HepG2 (cell line): ENCODE results near the gene ONECUT1. TPM values are rescaled to one million over a fixed set of nuclear protein-coding genes. Genes with fewer than 3 reads are reported as not detected.

Experiments
- ATAC-seq: fragments of 200-7000 bp; cut with Tn5 transposase; 3 replicates; pipeline ENCODE4 v1.9.1; 2020; ENCODE audit warnings: mild to moderate bottlenecking, moderate library complexity
- Bru-seq: library from RNA; stranded (reverse); fragments of 400-500 nt; gene quantifications from one replicate; lab custom pipeline; 2021; lab: Mats Ljungman, UMichigan
- BruChase-seq, 2 experiments: library from RNA; stranded (reverse); fragments of 400-500 nt; gene quantifications; one replicate each; lab custom pipeline; 2021; lab: Mats Ljungman, UMichigan
- BruUV-seq: library from RNA; stranded (reverse); fragments of 400-500 nt; replicated peaks from 2 replicates; lab custom pipeline; 2021; lab: Mats Ljungman, UMichigan
- CTCF ChIA-PET: fragments of 300-600 bp; formaldehyde crosslinking; extraction: SDS; loops from one replicate; lab custom pipeline; 2021; ENCODE audit warnings: low total read pairs, inconsistent platforms, low intra/inter-chr PET ratio; lab: Yijun Ruan, JAX
- POLR2A ChIA-PET: fragments of 350-600 bp; sonication (Branson Sonifier 250); formaldehyde crosslinking; loops from one replicate; lab custom pipeline; 2020; ENCODE audit warnings: antibody characterized with exemption, inconsistent platforms; lab: Yijun Ruan, JAX
- DNase-seq: peaks from one replicate; pipeline ENCODE4 v3.0.0-alpha.2; 2015; ENCODE audit warnings: low spot score
- FAIRE-seq: peaks from 3 replicates; lab custom pipeline; 2011; peaks lifted over from hg19 to GRCh38; lab: Jason Lieb, UNC
- H2AFZ ChIP-seq: one replicate; pipeline ENCODE4 v1.6.1; 2011; ENCODE audit warnings: low read length, inconsistent platforms
- H3K27ac ChIP-seq: fragments of 300-600 bp; 3 replicates; pipeline ENCODE4 v1.8.0; 2011; ENCODE audit warnings: mixed run types, mild to moderate bottlenecking, mixed read lengths, low read length, inconsistent platforms; ENCODE audit not compliant: insufficient read depth; ENCODE audit errors: extremely low read length
- H3K27me3 ChIP-seq, 2 experiments: fragments of 200-600 bp in 1 of 2; 2 replicates in 1 of 2; 3 replicates in 1 of 2; pipeline versions ENCODE4 v1.6.0 to v1.8.0; 2011; ENCODE audit warnings: low read length in 2 of 2, mild to moderate bottlenecking in 2 of 2, moderate library complexity in 2 of 2, inconsistent platforms in 1 of 2; ENCODE audit not compliant: insufficient read depth in 2 of 2, control insufficient read depth in 1 of 2
- H3K36me3 ChIP-seq, 2 experiments: fragments of 200-600 bp in 1 of 2; replicated peaks in 1 of 2; 2 replicates in 1 of 2; 3 replicates in 1 of 2; pipeline versions ENCODE4 v1.5.1 to v1.8.0; 2011; ENCODE audit warnings: low read length in 2 of 2, inconsistent platforms in 1 of 2; ENCODE audit not compliant: insufficient read depth in 2 of 2, control insufficient read depth in 1 of 2
- H3K4me1 ChIP-seq: 2 replicates; pipeline ENCODE4 v1.5.1; 2012; ENCODE audit warnings: low read length, inconsistent platforms; ENCODE audit not compliant: insufficient read depth
- H3K4me2 ChIP-seq: 2 replicates; pipeline ENCODE4 v1.6.0; 2011; ENCODE audit warnings: low read depth, low read length, inconsistent platforms
- H3K4me3 ChIP-seq, 3 experiments: fragments of 200-600 bp in 1 of 3; sonication (generic), shearing (Covaris generic) in 1 of 3; replicated peaks in 1 of 3; 2 replicates each; pipeline ENCODE4 v1.5.1; 2011 to 2016; ENCODE audit warnings: low read length in 3 of 3, inconsistent platforms in 2 of 3, low read depth in 2 of 3, mild to moderate bottlenecking in 2 of 3, control low read depth in 1 of 3, mixed read lengths in 1 of 3; ENCODE audit not compliant: insufficient read depth in 1 of 3
- H3K79me2 ChIP-seq: one replicate; pipeline ENCODE4 v1.6.1; 2011; ENCODE audit warnings: low read length, inconsistent platforms; ENCODE audit not compliant: insufficient read depth
- H3K9ac ChIP-seq: 2 replicates; pipeline ENCODE4 v1.6.0; 2011; ENCODE audit warnings: mild to moderate bottlenecking, low read depth, low read length, inconsistent platforms; ENCODE audit not compliant: insufficient read depth
- H3K9me3 ChIP-seq: 2 replicates; pipeline ENCODE4 v1.5.1; 2012; ENCODE audit warnings: mild to moderate bottlenecking, low read length
- H4K20me1 ChIP-seq: 2 replicates; pipeline ENCODE4 v1.6.0; 2011; ENCODE audit warnings: inconsistent platforms, mild to moderate bottlenecking, low read length, moderate library complexity; ENCODE audit not compliant: insufficient read depth
- MNT ChIP-seq: fragments of 450-650 bp; IDR thresholded peaks from 2 replicates; pipeline ENCODE4 v1.6.1; 2016
- ONECUT2 ChIP-seq: sonication (generic); formaldehyde crosslinking; IDR thresholded peaks from 2 replicates; pipeline ENCODE4 v1.4.0; 2020; ENCODE audit warnings: missing genetic modification reagents
- PCBP2 ChIP-seq: fragments of 200-400 bp; formaldehyde crosslinking; optimal IDR thresholded peaks from 2 replicates; pipeline ENCODE3; 2018; ENCODE audit warnings: low read length, low read depth; ENCODE audit not compliant: poor library complexity, severe bottlenecking
- PRDM15 ChIP-seq: sonication (generic); formaldehyde crosslinking; IDR thresholded peaks from 2 replicates; pipeline ENCODE4 v1.4.0; 2020; ENCODE audit warnings: missing genetic modification reagents
- RFX1 ChIP-seq: fragments of 450-650 bp; IDR thresholded peaks from 2 replicates; pipeline ENCODE4 v1.6.1; 2017
- SRSF4 ChIP-seq: fragments of 200-400 bp; formaldehyde crosslinking; IDR thresholded peaks from one replicate; pipeline ENCODE4 v1.6.1; 2018; ENCODE audit warnings: mild to moderate bottlenecking, low read depth, low read length, moderate library complexity; ENCODE audit not compliant: poor library complexity, severe bottlenecking
- ZHX1 ChIP-seq: sonication (generic); formaldehyde crosslinking; IDR thresholded peaks from 2 replicates; pipeline ENCODE4 v1.8.1; 2022; ENCODE audit warnings: low read depth, mild to moderate bottlenecking, missing genetic modification reagents
- ZNF570 ChIP-seq: sonication (generic); formaldehyde crosslinking; IDR thresholded peaks from 2 replicates; pipeline ENCODE4 v1.4.0; 2020; ENCODE audit warnings: mild to moderate bottlenecking, missing genetic modification reagents, borderline replicate concordance
- ZNF720 ChIP-seq: sonication (generic); formaldehyde crosslinking; IDR thresholded peaks from 2 replicates; pipeline ENCODE4 v1.4.0; 2020; ENCODE audit warnings: missing genetic modification reagents
- ZNF761 ChIP-seq: sonication (generic); formaldehyde crosslinking; conservative IDR thresholded peaks from 2 replicates; pipeline ENCODE4 v1.4.0; 2020; ENCODE audit warnings: mild to moderate bottlenecking, missing genetic modification reagents
- WGBS: methylation state at CpG from one replicate; pipeline ENCODE4 v1.1.6; 2017; ENCODE audit warnings: low lambda C conversion rate; 5-methylcytosine and 5-hydroxymethylcytosine counted together
- in situ Hi-C: cut with HindIII; loops from 2 replicates; pipeline ENCODE4 v1.10.0; 2017; ENCODE audit warnings: low pct_unique_long_range_greater_than_20kb; ENCODE audit not compliant: extremely low pct_ligation_motif_present
- intact Hi-C: fragments of 100-400 bp; cut with micrococcal nuclease; formaldehyde crosslinking; loops from one replicate; pipeline ENCODE4 v1.10.0; 2022; ENCODE audit not compliant: unreplicated experiment
- long read RNA-seq, 2 experiments: library from RNA in 1 of 2; library from polyadenylated mRNA in 1 of 2; stranded (forward) in 1 of 2; unstranded in 1 of 2; transcript quantifications; one replicate each; pipeline ENCODE4 v2.0.0, GENCODE V29; 2019 to 2022
- polyA minus RNA-seq, 3 experiments: library from RNA; depleted of rRNA, polyadenylated mRNA; stranded (reverse); fragments of >200 nt; gene quantifications; 2 replicates each; pipeline ENCODE4 v1.2.3, GENCODE V29; 2011; ENCODE audit warnings: low replicate concordance in 1 of 3
- polyA plus RNA-seq, 8 experiments: library from polyadenylated mRNA; depleted of rRNA in 3 of 8; stranded (reverse) in 7 of 8; unstranded in 1 of 8; fragments of >200 nt; fragmentation: Illumina TruSeq in 4 of 8; extraction: Trizol in 4 of 8; gene quantifications; 2 replicates each; pipeline versions ENCODE4 v1.2.1 to v1.2.3, GENCODE V29; 2011 to 2016; ENCODE audit warnings: low read depth in 4 of 8, missing spikeins in 1 of 8, mixed read lengths in 1 of 8; ENCODE audit not compliant: insufficient read depth in 1 of 8
- total RNA-seq, 5 experiments: library from RNA; depleted of rRNA; stranded (reverse); fragments of >200 nt; fragmentation: Illumina TruSeq; extraction: Trizol; gene quantifications; 2 replicates each; pipeline ENCODE4 v1.2.3, GENCODE V29; 2016; ENCODE audit warnings: low read depth in 1 of 5

The ONECUT1 gene
- total RNA-seq (2016; rRNA removed; fragmentation: Illumina TruSeq; extraction: Trizol) (9.1 and 9.3 TPM in 2 replicates), polyA plus RNA-seq (2011; rRNA removed) (3.5 and 3.8 TPM in 2 replicates), polyA minus RNA-seq (2011; rRNA and poly(A)+ RNA removed; ENCODE audit: low replicate concordance) (10.5 TPM in 1 of 2 replicates, not detected in the other), Bru-seq, nascent RNA (percentile 77 among the genes with signal in this experiment), BruChase-seq, experiment 1, labeled RNA remaining after a 6-hour chase (percentile 66 among the genes with signal in this experiment), BruChase-seq, experiment 2, labeled RNA remaining after a 2-hour chase (percentile 67 among the genes with signal in this experiment)
- total RNA-seq (2016; cell fraction: cytosol; rRNA removed; fragmentation: Illumina TruSeq; extraction: Trizol; ENCODE audit: low read depth), result 1.9 and 2.8 TPM in 2 replicates
- total RNA-seq (2016; cell fraction: insoluble cytoplasmic fraction; rRNA removed; fragmentation: Illumina TruSeq; extraction: Trizol), result 7.3 and 7.4 TPM in 2 replicates
- total RNA-seq (2016; cell fraction: membrane; rRNA removed; fragmentation: Illumina TruSeq; extraction: Trizol), result 6.4 and 6.6 TPM in 2 replicates
- total RNA-seq (2016; cell fraction: nucleus; rRNA removed; fragmentation: Illumina TruSeq; extraction: Trizol), result 11.7 and 15.6 TPM in 2 replicates
- polyA plus RNA-seq (2011; cell fraction: cytosol; rRNA removed), result 1.8 and 2.0 TPM in 2 replicates
- 9.9 and 11.0 TPM in 2 replicates for polyA plus RNA-seq (2011; cell fraction: nucleus; rRNA removed)
- 13.4 and 15.9 TPM in 2 replicates for polyA plus RNA-seq (2012)
- 1.0 and 1.8 TPM in 2 replicates for polyA plus RNA-seq (2016; cell fraction: cytosol; fragmentation: Illumina TruSeq; extraction: Trizol; ENCODE audit: low read depth)
- polyA plus RNA-seq (2016; cell fraction: insoluble cytoplasmic fraction; fragmentation: Illumina TruSeq; extraction: Trizol; ENCODE audit: low read depth), result 7.6 and 8.6 TPM in 2 replicates
- polyA plus RNA-seq (2016; cell fraction: membrane; fragmentation: Illumina TruSeq; extraction: Trizol; ENCODE audit: low read depth), result 4.2 and 4.5 TPM in 2 replicates
- polyA plus RNA-seq (2016; cell fraction: nucleus; fragmentation: Illumina TruSeq; extraction: Trizol; ENCODE audit: insufficient read depth, low read depth), result 13.6 and 17.1 TPM in 2 replicates
- 7.3 and 19.3 TPM in 2 replicates for polyA minus RNA-seq (2011; cell fraction: cytosol; rRNA and poly(A)+ RNA removed)
- 14.2 and 19.6 TPM in 2 replicates for polyA minus RNA-seq (2011; cell fraction: nucleus; rRNA and poly(A)+ RNA removed)
- long read RNA-seq, experiment 1, partial matches to known transcripts, result 0 of 3 reads
- long read RNA-seq, experiment 1, other reads (novel, unspliced or antisense), result 1 of 3 reads
- long read RNA-seq, experiment 2, partial matches to known transcripts, result 0 of 5 reads
- long read RNA-seq, experiment 2, other reads (novel, unspliced or antisense), result 5 of 5 reads

- Histone ChIP-seq H3K9me3 (peaks cover 8% of the 10 kb centered on the region; the same call in 1 of the 2 replicates), H4K20me1 (no peaks in the 10 kb centered on the region), H3K9ac (peak within 1 kb of the TSS; percentile 64), H3K27ac (peak within 1 kb of the TSS; percentile 69), H3K27me3 (peaks cover 0 to 21% of the 10 kb centered on the region in 2 experiments; a peak in 3 of 5 replicates), H3K4me3 (peak within 1 kb of the TSS; percentile 67 to 80 (median 76)), H3K4me1 (peaks cover 22% of the 10 kb centered on the region), H3K79me2 (peaks cover 34% of the 10 kb centered on the region), H3K36me3 (no peaks in the 10 kb centered on the region), H2AFZ (peak within 1 kb of the TSS; percentile 42), H3K4me2 (peak within 1 kb of the TSS; percentile 89)
- intact Hi-C loops (no loop called here), in situ Hi-C loops (no loop called here)
- CTCF ChIA-PET, result no interaction called here
- DNase-seq (peak; percentile 37), FAIRE-seq (no peak), ATAC-seq (peak; percentile 64)
- 8% methylated on average over 21 of the region's 64 CpGs for WGBS
- BruUV-seq, result no TSS peak
- POLR2A ChIA-PET, result interaction anchor here (1.4 to 1.5 kb wide), 2 partner anchors 13 to 34 kb away, joined by 4 read pairs; no protein-coding TSS in a partner anchor
- no peak for TF ChIP-seq MNT
- TF ChIP-seq ZHX1 (CRISPR knock-in tag), result no peak; the same call in none of the 2 replicates
- TF ChIP-seq ZNF570, result no peak
- no peak for TF ChIP-seq PCBP2
- TF ChIP-seq RFX1, result no peak
- no peak for TF ChIP-seq ZNF761 (CRISPR knock-in tag)
- no peak for TF ChIP-seq PRDM15 (CRISPR knock-in tag)
- TF ChIP-seq SRSF4, result no peak
- no peak for TF ChIP-seq ZNF720 (CRISPR knock-in tag)
- TF ChIP-seq ONECUT2 (CRISPR knock-in tag), result no peak
These were observed at the start of gene ONECUT1 for GRCh38 chr15:52790169-52790708. Gene ONECUT1, minus strand, starts transcription at chr15:52790336. Its CDS starts 452 bp downstream, at chr15:52789884.
